Heart left ventricle (tissue), 16 donors: ENCODE measurements around the gene ITPR2. TPM values are rescaled to one million over a fixed set of nuclear protein-coding genes. Genes with fewer than 3 reads are reported as not detected.

Experiments
- ATAC-seq, 4 donors: fragments of 200-7000 bp; cut with Tn5 transposase; one replicate each; pipeline ENCODE4 v1.9.1; 2020 to 2022; ENCODE audit warnings: moderate library complexity in 4 of 4, mild to moderate bottlenecking in 3 of 4, moderate number of reproducible peaks in 1 of 4
- DNase-seq, 5 donors: peaks; one replicate each; pipeline ENCODE4 v3.0.0-alpha.2; 2020
- H3K27ac ChIP-seq, 12 donors: fragments of 200-600 bp; sonication (generic) in 4 of 12; one replicate each; pipeline versions ENCODE4 v1.5.0 to v1.8.0; 2016 to 2022; ENCODE audit warnings: mild to moderate bottlenecking in 2 of 12
- H3K27me3 ChIP-seq, 9 donors: fragments of 200-600 bp; sonication (generic) in 2 of 9; one replicate each; pipeline versions ENCODE4 v1.5.1 to v1.8.0; 2016 to 2022; ENCODE audit warnings: mild to moderate bottlenecking in 3 of 9
- H3K36me3 ChIP-seq, 9 donors: fragments of 200-600 bp; sonication (generic) in 2 of 9; one replicate each; pipeline versions ENCODE4 v1.5.0 to v1.8.0; 2018 to 2022; ENCODE audit warnings: mild to moderate bottlenecking in 2 of 9
- H3K4me1 ChIP-seq, 12 donors: fragments of 200-600 bp; sonication (generic) in 4 of 12; one replicate each; pipeline versions ENCODE4 v1.5.0 to v1.8.0; 2016 to 2022; ENCODE audit warnings: mild to moderate bottlenecking in 3 of 12
- H3K4me3 ChIP-seq, 12 donors: fragments of 200-600 bp; sonication (generic) in 4 of 12; one replicate each; pipeline versions ENCODE4 v1.5.0 to v1.8.0; 2017 to 2022; ENCODE audit warnings: mild to moderate bottlenecking in 9 of 12, moderate library complexity in 4 of 12
- H3K9me3 ChIP-seq, 12 donors: fragments of 200-600 bp; sonication (generic) in 4 of 12; one replicate each; pipeline versions ENCODE4 v1.5.0 to v1.8.0; 2016 to 2022; ENCODE audit warnings: mild to moderate bottlenecking in 1 of 12
- POLR2A ChIP-seq, 2 donors: fragments of 450-650 bp; IDR thresholded peaks; one replicate each; pipeline ENCODE4 v1.6.1; 2017; ENCODE audit warnings: antibody characterized with exemption in 2 of 2, mild to moderate bottlenecking in 2 of 2, moderate library complexity in 2 of 2
- WGBS, 4 donors: extraction: QIAGEN DNeasy Blood & Tissue Kit in 2 of 4; methylation state at CpG; one replicate each; pipeline versions ENCODE4 v1.1.5 to v1.1.7; 2013 to 2018; 5-methylcytosine and 5-hydroxymethylcytosine counted together
- intact Hi-C, 10 donors: fragments of 100-400 bp; cut with DNase I; formaldehyde crosslinking; loops; one replicate each; pipeline versions ENCODE4 v1.11.1 to v1.14.2; 2022
- polyA plus RNA-seq, 2 donors: library from polyadenylated mRNA; stranded (reverse); fragments of 200-250 nt; gene quantifications; one replicate each; pipeline ENCODE4 v1.2.3, GENCODE V29; 2013
- total RNA-seq, 9 donors: library from RNA; depleted of rRNA in 2 of 9; stranded (reverse); fragments of >200 nt in 2 of 9; fragmentation: NEBNext Ultra II Directional in 3 of 9; extraction: Animal tissue kit (Norgen Biotek cat#: 25700) in 3 of 9; gene quantifications; one replicate each; pipeline versions ENCODE4 v1.1.0 to v1.2.4, GENCODE V29; 2016 to 2023
- TF ChIP-seq, protein P1 (sequence below), 12 donors: fragments of 200-600 bp; sonication (generic) in 4 of 12; IDR thresholded peaks; one replicate each; pipeline versions ENCODE4 v1.5.0 to v1.8.0; 2018 to 2022; ENCODE audit warnings: antibody characterized with exemption in 12 of 12, mild to moderate bottlenecking in 5 of 12
- donor health status: ischemic (EF 13 %, LVEDD 7.1; RV severe dilation, severe dysfunction).
- donor health status: healthy with polysubstance abuse.
- donor health status: DM: no; HTN: yes; CAD: no.
- donor health status: DM: no; HTN: no; CAD: no.
- donor health status: ischemic (EF 25% LVEDD 6.9; RV normal size, moderate dysfunction).
- donor health status: ischemic (EF 25% LVEDD 5.7; RV mildly dilated, moderate dysfunction).
- donor health status: healthy.
- donor health status: DM: yes; HTN: yes; CAD: no.
- donor health status: ischemic (EF 35%, LVEDD 5.7; RV mildly dilated, moderate dysfunction).
- donor health status: nonischemic (EF 11% LVEDD 7.7; RV severe dilation, severe dysfunction).
- donor health status: DM: yes; HTN: yes; CAD: no.
- donor health status: PGD.
- donor health status: ischemic (EF 29% LVEDD 5.4; RV normal size, mild dysfunction).
- donor health status: nonischemic (EF 23%, LVEDD 6.1; RV moderate dilation, normal function).

The ITPR2 gene
- total and polyA plus RNA-seq, 11 donors: 3.4 to 45.6 (median 11.8) TPM

DNA sequence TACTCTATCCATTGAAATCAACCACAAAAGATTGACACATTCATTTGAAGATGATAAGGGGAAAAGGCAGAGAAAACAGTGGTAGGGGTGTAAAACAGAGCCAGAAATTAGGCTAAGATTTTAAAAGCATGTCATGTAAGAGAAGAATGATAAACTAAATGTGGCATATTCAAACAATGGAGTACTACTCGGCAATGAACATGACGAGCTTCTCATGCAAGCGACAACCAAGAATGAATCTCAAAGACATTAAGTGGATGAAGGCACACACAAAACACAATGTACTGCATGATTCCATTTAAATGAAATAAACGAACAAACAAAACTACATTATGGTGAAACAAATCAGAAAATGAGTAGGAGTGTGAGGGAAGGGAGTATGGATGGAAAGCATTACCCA lies 134.8 kb downstream of the ITPR2 start:
- Histone ChIP-seq H3K4me1 (peaks cover 0 to 3% (median 0%) of the 10 kb centered on the region in 12 donors), H3K27ac (no peak overlapping the region), H3K4me3 (no peak overlapping the region), H3K36me3 (peaks cover 0 to 53% (median 19%) of the 10 kb centered on the region in 9 donors), H3K27me3 (no peaks in the 10 kb centered on the region), H3K9me3 (no peaks in the 10 kb centered on the region)
- no peak for TF ChIP-seq POLR2A (IDR thresholded peaks at IDR 0.05)
- TF ChIP-seq, protein P1, sequence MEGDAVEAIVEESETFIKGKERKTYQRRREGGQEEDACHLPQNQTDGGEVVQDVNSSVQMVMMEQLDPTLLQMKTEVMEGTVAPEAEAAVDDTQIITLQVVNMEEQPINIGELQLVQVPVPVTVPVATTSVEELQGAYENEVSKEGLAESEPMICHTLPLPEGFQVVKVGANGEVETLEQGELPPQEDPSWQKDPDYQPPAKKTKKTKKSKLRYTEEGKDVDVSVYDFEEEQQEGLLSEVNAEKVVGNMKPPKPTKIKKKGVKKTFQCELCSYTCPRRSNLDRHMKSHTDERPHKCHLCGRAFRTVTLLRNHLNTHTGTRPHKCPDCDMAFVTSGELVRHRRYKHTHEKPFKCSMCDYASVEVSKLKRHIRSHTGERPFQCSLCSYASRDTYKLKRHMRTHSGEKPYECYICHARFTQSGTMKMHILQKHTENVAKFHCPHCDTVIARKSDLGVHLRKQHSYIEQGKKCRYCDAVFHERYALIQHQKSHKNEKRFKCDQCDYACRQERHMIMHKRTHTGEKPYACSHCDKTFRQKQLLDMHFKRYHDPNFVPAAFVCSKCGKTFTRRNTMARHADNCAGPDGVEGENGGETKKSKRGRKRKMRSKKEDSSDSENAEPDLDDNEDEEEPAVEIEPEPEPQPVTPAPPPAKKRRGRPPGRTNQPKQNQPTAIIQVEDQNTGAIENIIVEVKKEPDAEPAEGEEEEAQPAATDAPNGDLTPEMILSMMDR (IDR thresholded peaks at IDR 0.05): no peak
- intact Hi-C loops: loop anchor here in 1 of 10 donors (5.0 kb wide), 1 partner anchor 601 kb away; no protein-coding TSS in a partner anchor
- no peak for ATAC-seq
- 93 to 98% (median 98%) methylated on average over 4 of the region's 4 CpGs for WGBS, 4 donors
- no peak for DNase-seq

DNA sequence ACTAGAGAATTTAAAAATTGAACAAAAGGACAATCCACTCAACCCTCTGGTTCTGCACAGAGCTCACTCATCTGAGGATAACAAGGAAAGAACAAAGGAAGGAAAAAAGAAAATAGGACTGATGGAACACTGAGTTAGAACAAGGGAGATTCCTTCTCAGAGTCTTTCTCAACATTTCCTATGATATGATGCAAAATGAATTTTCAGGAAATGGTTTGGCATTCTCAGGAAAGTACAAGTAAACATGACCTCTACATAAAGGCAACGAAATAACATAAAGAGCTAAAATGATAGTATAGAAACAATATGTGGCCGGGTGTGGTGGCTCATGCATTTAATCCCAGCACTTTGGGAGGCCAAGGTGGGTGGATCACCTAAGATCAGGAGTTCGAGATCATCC lies 135.8 kb downstream of the ITPR2 start:
- Histone ChIP-seq H3K9me3 (no peaks in the 10 kb centered on the region), H3K4me3 (no peak overlapping the region), H3K27me3 (no peaks in the 10 kb centered on the region), H3K36me3 (peaks cover 0 to 63% (median 27%) of the 10 kb centered on the region in 9 donors), H3K4me1 (no peaks in the 10 kb centered on the region), H3K27ac (no peak overlapping the region)
- 88 to 92% (median 90%) methylated on average over 3 of the region's 3 CpGs for WGBS, 4 donors
- ATAC-seq: no peak
- DNase-seq: no peak
- TF ChIP-seq, protein P1 (IDR thresholded peaks at IDR 0.05): no peak
- no peak for TF ChIP-seq POLR2A (IDR thresholded peaks at IDR 0.05)
- intact Hi-C loops: loop anchor here in 1 of 10 donors (5.0 kb wide), 1 partner anchor 600 kb away; no protein-coding TSS in a partner anchor

DNA sequence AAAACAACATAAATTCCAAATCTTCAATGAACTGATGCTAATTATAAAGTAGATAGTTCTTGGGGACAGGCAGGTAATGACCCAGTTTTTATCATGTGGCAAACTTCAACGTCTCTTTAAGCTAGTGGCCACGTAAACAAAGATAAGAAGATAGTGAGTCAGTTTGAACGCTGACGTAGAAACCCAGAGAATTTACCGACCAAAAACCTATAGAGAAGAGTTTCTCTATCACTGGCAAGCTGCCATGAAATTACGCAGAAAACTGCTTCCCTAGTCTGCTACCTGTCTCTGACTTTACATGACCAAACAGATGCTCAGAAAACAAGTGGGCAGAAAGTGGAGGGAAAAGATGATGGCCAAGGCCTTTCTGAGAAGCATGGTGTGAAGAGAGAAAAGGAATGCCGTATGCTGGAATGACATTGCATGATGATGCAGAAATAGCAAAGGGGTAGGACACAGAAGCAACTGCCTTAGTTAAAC lies 136.3 kb downstream of the ITPR2 start:
- H3K36me3 ChIP-seq: peaks cover 0 to 69% (median 28%) of the 10 kb centered on the region in 9 donors
- no peak for TF ChIP-seq POLR2A (IDR thresholded peaks at IDR 0.05)
- TF ChIP-seq, protein P1 (IDR thresholded peaks at IDR 0.05): no peak
- ATAC-seq: no peak
- H3K27me3 ChIP-seq: no peaks in the 10 kb centered on the region
- no peaks in the 10 kb centered on the region for H3K9me3 ChIP-seq
- no peak overlapping the region for H3K4me3 ChIP-seq
- H3K4me1 ChIP-seq: no peaks in the 10 kb centered on the region
- no peak overlapping the region for H3K27ac ChIP-seq
- intact Hi-C loops: loop anchor here in 1 of 10 donors (5.0 kb wide), 1 partner anchor 599 kb away; no protein-coding TSS in a partner anchor
- DNase-seq: no peak
- 79 to 89% (median 86%) methylated on average over 7 of the region's 7 CpGs for WGBS, 4 donors

DNA sequence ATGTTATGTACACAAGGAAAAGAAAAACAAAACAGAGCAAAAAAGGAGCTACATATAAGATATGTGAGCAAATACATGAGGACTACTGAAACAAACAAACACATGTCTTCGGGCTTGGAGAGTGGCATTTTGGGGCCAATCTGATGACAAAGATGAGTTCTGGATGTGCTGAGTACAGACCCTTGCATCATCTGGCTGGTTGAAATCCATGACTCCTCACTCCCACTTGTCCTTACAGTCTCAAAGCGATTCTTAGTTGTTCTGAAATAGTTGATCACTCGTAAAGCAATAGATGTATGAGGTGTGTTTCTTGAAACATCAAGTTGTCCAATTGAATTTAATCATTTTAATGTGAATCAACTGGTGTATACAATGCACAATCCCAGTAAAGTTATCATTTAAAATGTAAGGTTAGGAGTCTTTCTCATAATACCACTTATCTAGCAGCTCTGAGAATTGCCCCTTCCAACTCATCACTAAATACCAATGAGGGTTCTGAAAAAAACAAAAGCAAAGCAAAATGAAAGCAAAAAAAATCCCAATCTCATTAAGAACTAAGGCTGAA lies 136.9 kb downstream of the ITPR2 start:
- no peak for DNase-seq
- no peak for ATAC-seq
- Histone ChIP-seq H3K27ac (no peak overlapping the region), H3K9me3 (no peaks in the 10 kb centered on the region), H3K4me1 (no peaks in the 10 kb centered on the region), H3K27me3 (no peaks in the 10 kb centered on the region), H3K36me3 (peaks cover 0 to 69% (median 28%) of the 10 kb centered on the region in 9 donors), H3K4me3 (no peak overlapping the region)
- intact Hi-C loops: loop anchor here in 1 of 10 donors (5.0 kb wide), 1 partner anchor 599 kb away; no protein-coding TSS in a partner anchor
- 93 to 96% (median 95%) methylated on average over 3 of the region's 3 CpGs for WGBS, 4 donors
- TF ChIP-seq, protein P1 (IDR thresholded peaks at IDR 0.05): no peak
- TF ChIP-seq POLR2A (IDR thresholded peaks at IDR 0.05): no peak
